ENCODE data around the gene ZC2HC1C. TPM values are rescaled to one million over a fixed set of nuclear protein-coding genes. Genes with fewer than 3 reads are reported as not detected.

ZC2HC1C gene
- total RNA-seq, 1 experiment from 2014 or later = 1.4 TPM

DNA sequence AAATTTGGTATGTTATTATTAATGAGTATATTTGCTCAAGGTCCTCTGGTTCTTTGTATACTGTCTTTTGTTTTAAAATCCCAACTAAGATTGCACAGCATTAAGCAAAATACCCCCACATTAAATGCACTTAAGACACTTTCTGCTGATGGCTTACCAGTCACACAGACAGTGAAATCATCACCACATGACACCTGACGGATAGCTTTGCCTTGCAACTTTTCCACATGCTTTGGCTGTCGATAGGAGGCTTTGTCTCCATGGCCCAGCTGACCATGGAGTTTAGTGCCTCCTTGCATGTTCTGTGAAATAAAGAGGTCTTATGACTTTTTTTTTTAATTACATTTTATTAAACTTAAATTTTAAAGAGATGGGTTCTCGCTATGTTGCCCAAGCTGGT lies 37.7 kb downstream of the ZC2HC1C start:
- Histone ChIP-seq H4K5ac (ENCODE audit: insufficient read length, low read depth, low read length) (no peak overlapping the region), H4K8ac (replicated peaks; ENCODE audit: insufficient read length, low read depth, low read length) (no peak overlapping the region), H3K14ac (ENCODE audit: insufficient read depth, low read length) (no peak overlapping the region), H3K79me2 (ENCODE audit: insufficient read depth, low read length) (no peaks in the 10 kb centered on the region), H3K9ac (ENCODE audit: extremely low read depth, insufficient read length, low read length) (no peak overlapping the region), H3K56ac (ENCODE audit: insufficient read length, low read depth, low read length) (no peak overlapping the region), H3K27ac (ENCODE audit: insufficient read length, low read depth, low read length) (no peak overlapping the region), H3T11ph (ENCODE audit: low read length) (no peak overlapping the region), H3K9me3 (ENCODE audit: control insufficient read depth, low read depth, low read length) (no peaks in the 10 kb centered on the region), H3K27me3 (ENCODE audit: insufficient read depth, low read length) (no peaks in the 10 kb centered on the region), H3K18ac (ENCODE audit: insufficient read length, low read depth, low read length) (no peak overlapping the region), H3K4ac (ENCODE audit: low read depth, low read length) (no peak overlapping the region), H3K4me1 (ENCODE audit: insufficient read depth, low read length) (no peaks in the 10 kb centered on the region), H3K4me2 (ENCODE audit: insufficient read depth, insufficient read length, low read length) (no peak overlapping the region), H2BK12ac (ENCODE audit: insufficient read length, low read depth, low read length) (no peak overlapping the region), H2BK5ac (ENCODE audit: insufficient read length, low read length) (no peak overlapping the region), H3K23me2 (ENCODE audit: insufficient read length, low read depth, low read length, poor library complexity, severe bottlenecking) (no peaks in the 10 kb centered on the region), H2AFZ (ENCODE audit: low read length) (no peak overlapping the region), H2BK15ac (ENCODE audit: low read depth, low read length) (no peak overlapping the region), H2BK120ac (ENCODE audit: low read depth, low read length, poor library complexity, severe bottlenecking) (no peak overlapping the region), H2AK5ac (ENCODE audit: insufficient read length, low read length) (no peak overlapping the region), H3K23ac (ENCODE audit: insufficient read length, low read depth, low read length) (no peak overlapping the region), H3K79me1 (ENCODE audit: insufficient read depth, low read depth, low read length, poor library complexity, severe bottlenecking) (no peaks in the 10 kb centered on the region), H4K91ac (ENCODE audit: insufficient read length, low read depth, low read length) (no peak overlapping the region), H2BK20ac (ENCODE audit: low read depth, low read length, poor library complexity, severe bottlenecking) (no peak overlapping the region), H4K20me1 (ENCODE audit: control insufficient read depth, insufficient read depth, insufficient read length) (no peaks in the 10 kb centered on the region)
- DNase-seq = no peak
- Mint-ChIP-seq H3K4me1 (no peaks in the 10 kb centered on the region), H3K27me3 (ENCODE audit: low read depth) (no peaks in the 10 kb centered on the region), H3K27ac (no peak overlapping the region), H3K36me3 (ENCODE audit: insufficient read depth in 1 of 3, low read depth in 3 of 3) (peaks cover 22 to 82% (median 79%) of the 10 kb centered on the region in 3 experiments; a peak in 6 of 7 replicates), H3K4me3 (no peak overlapping the region), H3K9me3 (no peaks in the 10 kb centered on the region)
- TF ChIP-seq, protein P1, sequence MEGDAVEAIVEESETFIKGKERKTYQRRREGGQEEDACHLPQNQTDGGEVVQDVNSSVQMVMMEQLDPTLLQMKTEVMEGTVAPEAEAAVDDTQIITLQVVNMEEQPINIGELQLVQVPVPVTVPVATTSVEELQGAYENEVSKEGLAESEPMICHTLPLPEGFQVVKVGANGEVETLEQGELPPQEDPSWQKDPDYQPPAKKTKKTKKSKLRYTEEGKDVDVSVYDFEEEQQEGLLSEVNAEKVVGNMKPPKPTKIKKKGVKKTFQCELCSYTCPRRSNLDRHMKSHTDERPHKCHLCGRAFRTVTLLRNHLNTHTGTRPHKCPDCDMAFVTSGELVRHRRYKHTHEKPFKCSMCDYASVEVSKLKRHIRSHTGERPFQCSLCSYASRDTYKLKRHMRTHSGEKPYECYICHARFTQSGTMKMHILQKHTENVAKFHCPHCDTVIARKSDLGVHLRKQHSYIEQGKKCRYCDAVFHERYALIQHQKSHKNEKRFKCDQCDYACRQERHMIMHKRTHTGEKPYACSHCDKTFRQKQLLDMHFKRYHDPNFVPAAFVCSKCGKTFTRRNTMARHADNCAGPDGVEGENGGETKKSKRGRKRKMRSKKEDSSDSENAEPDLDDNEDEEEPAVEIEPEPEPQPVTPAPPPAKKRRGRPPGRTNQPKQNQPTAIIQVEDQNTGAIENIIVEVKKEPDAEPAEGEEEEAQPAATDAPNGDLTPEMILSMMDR (conservative IDR thresholded peaks at IDR 0.05) = no peak
- WGBS (ENCODE audit: extremely low coverage, insufficient read length, low lambda C conversion rate) = no CpG with 5 or more reads among the region's 3 CpGs
